Measurements from ENCODE around the gene S100A11. TPM values are rescaled to one million over a fixed set of nuclear protein-coding genes. Genes with fewer than 3 reads are reported as not detected.

The S100A11 gene
- total RNA-seq, 1 experiment from 2014 or later, result 658 TPM

DNA sequence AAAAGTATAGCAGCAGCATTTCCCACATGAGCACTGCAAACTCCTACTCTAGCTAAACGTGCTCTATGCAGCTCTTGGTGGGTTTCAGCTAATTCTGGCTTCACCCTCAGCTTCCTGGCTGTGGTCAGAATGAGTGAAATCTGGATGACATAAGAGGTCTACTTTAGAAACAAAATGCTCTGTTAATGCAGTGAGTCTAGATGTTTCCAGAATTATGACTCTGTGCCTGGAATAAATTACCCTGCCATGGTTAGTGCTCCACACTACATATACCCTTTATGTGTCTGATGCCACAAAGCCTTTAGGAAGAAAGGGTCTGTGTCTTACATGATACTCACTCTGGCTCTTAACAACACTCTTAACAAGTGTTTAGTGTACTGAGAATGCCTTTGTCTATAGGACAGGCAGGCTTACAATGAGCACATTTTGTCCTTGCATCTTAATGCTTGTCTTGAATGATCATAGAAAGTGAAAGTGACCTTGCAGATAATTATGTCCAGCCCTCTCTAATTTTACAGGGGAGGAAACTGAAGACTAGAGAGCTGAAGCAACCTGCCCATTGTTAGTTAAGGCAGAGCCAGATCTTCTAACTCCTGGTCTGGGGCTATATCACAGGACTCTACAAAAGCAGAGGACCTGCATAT lies 52.4 kb downstream of the S100A11 start:
- DNase-seq (ENCODE audit: low spot score), result no peak

Other genes with a start within 250 kb of the S100A11 start
- gene TDRKH, start 246.5 kb downstream of the S100A11 start, total RNA-seq (2014; rRNA removed; shearing (Covaris generic)), result 24.2 and 25.1 TPM in 2 replicates
- gene LINGO4, start 231.6 kb downstream of the S100A11 start, total RNA-seq (2014; rRNA removed; shearing (Covaris generic)), result not detected in 2 replicates
- gene RORC, start 205.2 kb downstream of the S100A11 start, total RNA-seq (2014; rRNA removed; shearing (Covaris generic)), result 0.12 and 0.14 TPM in 2 replicates
- gene C2CD4D, start 197.2 kb downstream of the S100A11 start, total RNA-seq (2014; rRNA removed; shearing (Covaris generic)), result not detected in 2 replicates
- not detected in 2 replicates for gene THEM5, start 183.3 kb downstream of the S100A11 start, total RNA-seq (2014; rRNA removed; shearing (Covaris generic))
- gene THEM4, start 127.5 kb downstream of the S100A11 start, total RNA-seq (2014; rRNA removed; shearing (Covaris generic)), result 9.5 and 11.2 TPM in 2 replicates
- gene S100A10, start 43.1 kb downstream of the S100A11 start, total RNA-seq (2014; rRNA removed; shearing (Covaris generic)), result 760 and 801 TPM in 2 replicates
- not detected in 2 replicates for gene TCHHL1, start 52.1 kb upstream of the S100A11 start, total RNA-seq (2014; rRNA removed; shearing (Covaris generic))
- gene TCHH, start 78.4 kb upstream of the S100A11 start, total RNA-seq (2014; rRNA removed; shearing (Covaris generic)), result 0.02 TPM in 1 of 2 replicates, not detected in the other
- not detected in 2 replicates for gene RPTN, start 122.2 kb upstream of the S100A11 start, total RNA-seq (2014; rRNA removed; shearing (Covaris generic))
- not detected in 2 replicates for gene HRNR, start 187.2 kb upstream of the S100A11 start, total RNA-seq (2014; rRNA removed; shearing (Covaris generic))

All from A172 (cell line).